GM12801 (cell line): Measurements from ENCODE around the gene MAML3.

Source experiments
- TF ChIP-seq, protein P1 (sequence below): IDR thresholded peaks from one replicate; pipeline ENCODE4 v1.5.1; 2011; ENCODE audit warnings: control low read depth; ENCODE audit not compliant: insufficient read length; ENCODE audit errors: extremely low read depth

Gene MAML3

DNA sequence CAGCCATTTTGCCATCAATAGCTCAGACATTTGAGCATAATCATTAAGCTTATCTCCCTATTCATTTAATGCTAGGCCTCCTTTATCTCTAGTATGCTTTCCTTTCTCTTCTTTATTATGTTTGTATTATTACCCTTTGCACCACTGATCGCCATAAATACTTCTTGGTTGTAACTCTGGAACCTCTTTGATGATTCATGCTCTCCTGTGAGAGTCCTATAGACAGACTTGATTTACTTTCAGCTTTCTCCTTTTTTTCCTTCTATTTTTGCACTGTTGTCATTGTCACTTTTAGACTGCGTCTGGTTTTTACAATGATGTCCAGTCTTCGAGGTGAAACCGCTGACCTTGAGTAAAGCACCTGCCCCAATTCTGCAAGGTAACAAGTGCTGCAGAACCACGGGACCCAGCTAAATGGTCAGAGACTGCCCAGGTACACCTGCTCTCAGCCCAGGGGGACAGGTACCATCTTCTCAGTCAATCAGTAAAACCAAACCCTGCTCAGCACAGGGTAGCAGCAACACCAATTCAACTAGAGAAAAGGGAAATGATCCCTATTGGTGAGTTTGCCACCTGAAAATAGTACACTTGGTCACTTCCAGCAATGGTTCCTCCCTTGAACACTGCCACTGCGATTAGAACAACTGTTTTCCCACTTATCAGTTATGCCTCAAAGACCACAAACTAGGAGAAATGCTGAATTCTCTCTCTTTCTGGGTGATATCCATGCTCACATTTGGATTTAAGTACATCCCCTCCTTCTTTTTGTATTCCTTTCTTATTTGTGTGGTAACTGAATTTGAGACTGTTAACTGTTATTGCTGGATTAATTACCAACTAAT is 125.1 kb downstream of the MAML3 start:
- TF ChIP-seq, protein P1, sequence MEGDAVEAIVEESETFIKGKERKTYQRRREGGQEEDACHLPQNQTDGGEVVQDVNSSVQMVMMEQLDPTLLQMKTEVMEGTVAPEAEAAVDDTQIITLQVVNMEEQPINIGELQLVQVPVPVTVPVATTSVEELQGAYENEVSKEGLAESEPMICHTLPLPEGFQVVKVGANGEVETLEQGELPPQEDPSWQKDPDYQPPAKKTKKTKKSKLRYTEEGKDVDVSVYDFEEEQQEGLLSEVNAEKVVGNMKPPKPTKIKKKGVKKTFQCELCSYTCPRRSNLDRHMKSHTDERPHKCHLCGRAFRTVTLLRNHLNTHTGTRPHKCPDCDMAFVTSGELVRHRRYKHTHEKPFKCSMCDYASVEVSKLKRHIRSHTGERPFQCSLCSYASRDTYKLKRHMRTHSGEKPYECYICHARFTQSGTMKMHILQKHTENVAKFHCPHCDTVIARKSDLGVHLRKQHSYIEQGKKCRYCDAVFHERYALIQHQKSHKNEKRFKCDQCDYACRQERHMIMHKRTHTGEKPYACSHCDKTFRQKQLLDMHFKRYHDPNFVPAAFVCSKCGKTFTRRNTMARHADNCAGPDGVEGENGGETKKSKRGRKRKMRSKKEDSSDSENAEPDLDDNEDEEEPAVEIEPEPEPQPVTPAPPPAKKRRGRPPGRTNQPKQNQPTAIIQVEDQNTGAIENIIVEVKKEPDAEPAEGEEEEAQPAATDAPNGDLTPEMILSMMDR: no peak

DNA sequence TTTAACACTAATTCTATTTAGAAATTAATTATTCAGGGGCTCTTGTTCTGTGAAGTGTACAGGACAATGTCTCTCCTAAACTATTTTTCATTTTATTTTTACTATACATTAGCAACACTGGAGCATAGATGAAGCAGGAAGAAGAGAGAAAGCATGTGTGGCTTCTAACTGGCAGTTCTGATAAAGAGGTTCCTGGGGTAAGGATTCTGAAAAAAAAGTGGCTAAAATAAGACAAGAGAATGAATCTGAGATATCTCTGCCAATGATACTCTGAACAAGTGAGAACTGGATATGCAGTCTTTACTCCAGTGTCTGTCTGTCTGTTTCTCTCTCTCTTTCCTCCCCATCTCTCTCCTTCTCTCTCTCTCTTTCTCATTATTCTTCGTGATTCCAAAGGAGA is 125.9 kb downstream of the MAML3 start:
- TF ChIP-seq, protein P1: no peak

DNA sequence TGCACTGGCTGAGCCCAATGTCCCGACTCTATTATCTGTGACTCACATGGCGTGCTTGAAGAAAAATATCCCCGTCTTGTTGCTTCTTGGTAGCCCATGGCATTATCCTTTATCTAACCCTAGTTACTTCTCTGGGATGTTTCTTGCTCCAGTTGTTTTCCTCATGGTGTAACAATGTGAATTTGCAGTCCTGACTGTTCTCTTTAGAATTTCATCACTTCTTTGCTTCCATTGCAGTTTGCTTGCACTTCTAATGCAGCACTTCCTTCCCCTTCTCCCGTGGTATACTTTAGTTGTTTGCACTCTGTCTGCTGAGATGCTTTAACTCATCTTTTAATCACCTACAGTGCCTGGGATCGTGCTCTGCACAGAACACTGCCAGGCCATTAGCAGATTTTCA is 126.9 kb downstream of the MAML3 start:
- TF ChIP-seq, protein P1: no peak

DNA sequence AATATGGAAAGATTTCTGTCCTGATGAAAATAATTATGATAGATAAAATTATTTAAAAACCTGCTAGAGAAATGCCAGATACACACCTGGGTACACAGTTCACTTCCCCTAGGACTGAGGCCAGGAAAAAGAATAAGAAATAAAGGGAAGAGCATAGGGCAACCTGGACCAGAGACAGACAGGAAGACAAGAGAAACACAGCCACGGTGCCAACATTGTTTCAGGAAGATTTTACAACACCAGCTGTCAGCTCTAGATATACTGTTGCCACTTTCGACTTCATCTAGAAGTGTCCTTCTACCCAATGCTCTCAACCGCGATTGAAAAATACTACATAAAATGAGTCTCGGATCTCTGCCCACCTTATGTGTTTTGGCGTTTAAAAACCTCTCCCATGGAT is 128.5 kb downstream of the MAML3 start:
- TF ChIP-seq, protein P1: no peak

DNA sequence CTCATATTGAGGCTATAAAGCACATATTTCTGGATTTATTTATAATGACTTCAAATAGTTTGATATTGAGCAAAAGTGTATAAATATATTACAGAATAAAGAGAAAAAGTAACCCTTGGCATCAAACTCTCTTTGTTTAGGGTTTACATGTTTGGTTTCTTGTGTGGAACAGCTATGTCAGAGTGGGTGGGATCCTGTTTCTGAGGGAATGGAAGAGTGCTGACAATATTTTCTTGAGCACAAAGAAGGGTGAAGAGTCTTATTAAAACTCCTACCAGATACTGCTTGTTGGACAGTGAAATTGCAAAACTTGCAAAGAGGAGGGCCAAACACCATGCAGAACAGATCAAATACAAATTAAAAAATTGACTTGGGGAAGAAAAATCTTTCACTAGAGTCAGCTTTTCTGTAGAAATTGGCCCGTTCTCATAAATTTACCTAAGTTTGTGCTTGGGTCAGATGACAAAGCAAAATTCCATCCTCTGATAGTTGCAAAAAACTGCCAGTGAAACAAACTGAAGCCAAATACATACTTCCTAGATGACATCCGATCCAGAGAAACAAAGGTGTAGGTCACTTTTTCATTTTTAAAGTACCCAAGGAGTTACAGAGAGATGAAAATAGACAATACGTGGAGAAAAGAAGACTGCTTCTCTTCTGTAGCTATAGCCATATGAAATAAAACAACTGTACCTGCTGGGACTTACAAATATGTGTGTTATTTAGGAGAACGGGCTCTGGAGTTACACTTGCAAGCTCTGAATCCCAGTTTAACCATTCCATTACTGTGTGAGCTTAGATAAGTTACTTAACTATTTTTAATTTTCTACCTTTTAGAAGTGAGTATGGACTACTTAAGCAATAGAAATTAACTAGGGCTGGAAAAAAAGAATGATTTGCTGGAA is 133.3 kb downstream of the MAML3 start:
- TF ChIP-seq, protein P1: no peak

DNA sequence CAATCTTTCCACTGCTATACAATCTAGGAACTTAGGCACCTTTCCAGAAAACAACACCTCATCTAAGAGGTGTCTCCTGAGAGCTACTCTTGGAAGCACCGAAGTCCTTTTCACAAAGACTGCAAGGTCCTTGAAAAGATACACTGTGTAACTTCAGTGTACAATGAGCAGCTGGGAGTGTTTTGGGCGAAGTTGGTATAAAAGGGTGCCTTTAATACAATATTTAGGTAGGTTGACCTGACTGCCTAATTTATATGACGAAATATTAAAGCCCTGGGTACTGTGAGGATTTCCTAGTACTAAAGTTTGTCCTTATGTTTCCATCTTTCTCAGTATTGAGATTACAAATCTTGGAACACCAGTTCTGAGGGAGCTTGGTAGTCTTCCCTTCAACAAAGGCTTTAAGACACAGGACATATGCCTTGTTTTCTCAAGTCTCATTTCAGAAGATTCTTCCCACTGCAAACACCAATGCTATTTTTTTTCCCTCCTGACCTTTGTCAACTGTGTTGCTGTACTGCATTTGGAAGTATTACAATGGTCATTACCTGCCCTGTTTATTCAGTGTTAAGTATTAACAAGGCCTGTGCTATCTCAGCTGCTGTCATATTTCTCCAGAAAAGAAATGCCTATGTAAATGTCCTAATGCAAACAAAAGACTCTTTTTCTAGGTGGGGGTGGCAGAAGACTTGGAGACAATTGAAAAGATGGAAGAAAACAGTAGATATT is 134.2 kb downstream of the MAML3 start:
- TF ChIP-seq, protein P1: no peak
